Keratinocyte (primary cell): Measurements from ENCODE around the gene DNM1. TPM values are rescaled to one million over a fixed set of nuclear protein-coding genes. Genes with fewer than 3 reads are reported as not detected.

Experiments used
- DNase-seq: peaks from one replicate; pipeline ENCODE4 v3.0.0-alpha.2; 2011; ENCODE audit warnings: low read depth, missing footprints, low spot score
- FAIRE-seq: peaks from 2 replicates; lab custom pipeline; 2011; peaks lifted over from hg19 to GRCh38; lab: Jason Lieb, UNC
- H2AFZ ChIP-seq: 2 replicates; pipeline ENCODE4 v1.6.0; 2012; ENCODE audit warnings: low read length, control low read depth, inconsistent platforms; ENCODE audit not compliant: control insufficient read depth
- H3K27ac ChIP-seq: 2 replicates; pipeline ENCODE4 v1.5.1; 2011; ENCODE audit warnings: low read length; ENCODE audit not compliant: control insufficient read depth, insufficient read depth
- H3K27me3 ChIP-seq: 3 replicates; pipeline ENCODE4 v1.6.0; 2011; ENCODE audit warnings: low read length; ENCODE audit not compliant: control insufficient read depth, insufficient read depth; ENCODE audit errors: extremely low read depth
- H3K36me3 ChIP-seq, 2 experiments: 2 replicates in 1 of 2; 3 replicates in 1 of 2; pipeline ENCODE4 v1.5.1; 2011; ENCODE audit warnings: low read length in 2 of 2, mild to moderate bottlenecking in 1 of 2; ENCODE audit not compliant: control insufficient read depth in 2 of 2, insufficient read depth in 2 of 2; ENCODE audit errors: extremely low read depth in 1 of 2
- H3K4me1 ChIP-seq: 3 replicates; pipeline ENCODE4 v1.5.1; 2011; ENCODE audit warnings: low read length; ENCODE audit not compliant: control insufficient read depth, insufficient read depth; ENCODE audit errors: extremely low read depth
- H3K4me2 ChIP-seq: 3 replicates; pipeline ENCODE4 v1.6.0; 2011; ENCODE audit warnings: low read depth, low read length; ENCODE audit not compliant: control insufficient read depth, insufficient read depth; ENCODE audit errors: extremely low read depth
- H3K4me3 ChIP-seq, 3 experiments: fragments of 200-600 bp in 1 of 3; sonication (generic) in 1 of 3; 2 replicates in 2 of 3; 3 replicates in 1 of 3; pipeline ENCODE4 v1.5.1; 2011 to 2016; ENCODE audit warnings: low read length in 3 of 3, mild to moderate bottlenecking in 3 of 3, control low read depth in 2 of 3, inconsistent platforms in 1 of 3, low read depth in 1 of 3, mixed read lengths in 1 of 3, mixed run types in 1 of 3, moderate library complexity in 1 of 3; ENCODE audit not compliant: control insufficient read depth in 2 of 3, insufficient read depth in 2 of 3; ENCODE audit errors: extremely low read depth in 1 of 3
- H3K79me2 ChIP-seq: 2 replicates; pipeline ENCODE4 v1.6.0; 2012; ENCODE audit warnings: low read length; ENCODE audit not compliant: control insufficient read depth, insufficient read depth
- H3K9ac ChIP-seq: 3 replicates; pipeline ENCODE4 v1.6.0; 2011; ENCODE audit warnings: low read length; ENCODE audit not compliant: control insufficient read depth, insufficient read depth; ENCODE audit errors: extremely low read depth
- H3K9me1 ChIP-seq: 3 replicates; pipeline ENCODE4 v1.6.0; 2011; ENCODE audit warnings: low read length; ENCODE audit not compliant: control insufficient read depth, insufficient read depth; ENCODE audit errors: extremely low read depth
- H3K9me3 ChIP-seq: 2 replicates; pipeline ENCODE4 v1.5.1; 2012; ENCODE audit warnings: low read depth, low read length; ENCODE audit not compliant: control insufficient read depth
- H4K20me1 ChIP-seq: 3 replicates; pipeline ENCODE4 v1.6.0; 2011; ENCODE audit warnings: low read length; ENCODE audit not compliant: control insufficient read depth, insufficient read depth; ENCODE audit errors: extremely low read depth
- EZH2 ChIP-seq: IDR thresholded peaks from one replicate; pipeline ENCODE4 v1.6.1; 2012; ENCODE audit warnings: inconsistent platforms, mild to moderate bottlenecking, low read length, moderate library complexity
- dilution Hi-C: fragments of 300-500 bp; cut with MboI; formaldehyde crosslinking; loops from one replicate; pipeline ENCODE4 v1.7.0; 2020; ENCODE audit warnings: low sequenced_read_pairs; ENCODE audit not compliant: extremely low pct_ligation_motif_present
- polyA plus RNA-seq, 5 experiments: library from polyadenylated mRNA; depleted of rRNA in 3 of 5; stranded (reverse) in 3 of 5; stranded (forward) in 1 of 5; unstranded in 1 of 5; fragments of >200 nt; gene quantifications; 1 replicate in 1 of 5; 2 replicates in 3 of 5; 3 replicates in 1 of 5; pipeline versions ENCODE4 v1.2.1 to v1.2.3, GENCODE V29; 2011 to 2012; ENCODE audit warnings: missing spikeins in 2 of 5, low read depth in 1 of 5, low replicate concordance in 1 of 5
- TF ChIP-seq, protein P1 (sequence below), 3 experiments: IDR thresholded peaks in 1 of 3; conservative IDR thresholded peaks in 1 of 3; optimal IDR thresholded peaks in 1 of 3; 2 replicates in 2 of 3; 3 replicates in 1 of 3; pipeline versions ENCODE3 to v1.5.1; 2011; ENCODE audit warnings: low read length in 3 of 3, mild to moderate bottlenecking in 3 of 3, moderate library complexity in 2 of 3, control low read depth in 1 of 3, inconsistent platforms in 1 of 3; ENCODE audit not compliant: insufficient read depth in 2 of 3; ENCODE audit errors: extremely low read depth in 1 of 3

Gene DNM1
- polyA plus RNA-seq, 1 donor (not counting 4 experiments of a cell fraction or from before 2014, with no cell fraction given) = 0.25 TPM

- no peaks in the 10 kb centered on the region for H3K9me1 ChIP-seq
- no peak overlapping the region for H3K27ac ChIP-seq
- H3K4me2 ChIP-seq = no peak overlapping the region
- H3K27me3 ChIP-seq = no peaks in the 10 kb centered on the region
- no peak overlapping the region for H3K4me3 ChIP-seq
- H3K9me3 ChIP-seq = no peaks in the 10 kb centered on the region
- dilution Hi-C loops = no loop called here
- H4K20me1 ChIP-seq = no peaks in the 10 kb centered on the region
- no peaks in the 10 kb centered on the region for H3K36me3 ChIP-seq
- FAIRE-seq (no peak), DNase-seq (no peak)
- no peaks in the 10 kb centered on the region for H3K79me2 ChIP-seq
- TF ChIP-seq, protein P1, sequence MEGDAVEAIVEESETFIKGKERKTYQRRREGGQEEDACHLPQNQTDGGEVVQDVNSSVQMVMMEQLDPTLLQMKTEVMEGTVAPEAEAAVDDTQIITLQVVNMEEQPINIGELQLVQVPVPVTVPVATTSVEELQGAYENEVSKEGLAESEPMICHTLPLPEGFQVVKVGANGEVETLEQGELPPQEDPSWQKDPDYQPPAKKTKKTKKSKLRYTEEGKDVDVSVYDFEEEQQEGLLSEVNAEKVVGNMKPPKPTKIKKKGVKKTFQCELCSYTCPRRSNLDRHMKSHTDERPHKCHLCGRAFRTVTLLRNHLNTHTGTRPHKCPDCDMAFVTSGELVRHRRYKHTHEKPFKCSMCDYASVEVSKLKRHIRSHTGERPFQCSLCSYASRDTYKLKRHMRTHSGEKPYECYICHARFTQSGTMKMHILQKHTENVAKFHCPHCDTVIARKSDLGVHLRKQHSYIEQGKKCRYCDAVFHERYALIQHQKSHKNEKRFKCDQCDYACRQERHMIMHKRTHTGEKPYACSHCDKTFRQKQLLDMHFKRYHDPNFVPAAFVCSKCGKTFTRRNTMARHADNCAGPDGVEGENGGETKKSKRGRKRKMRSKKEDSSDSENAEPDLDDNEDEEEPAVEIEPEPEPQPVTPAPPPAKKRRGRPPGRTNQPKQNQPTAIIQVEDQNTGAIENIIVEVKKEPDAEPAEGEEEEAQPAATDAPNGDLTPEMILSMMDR (optimal IDR thresholded peaks at IDR 0.05 in 1 of 3, IDR thresholded peaks at IDR 0.05 in 1 of 3, conservative IDR thresholded peaks at IDR 0.05 in 1 of 3; ENCODE audit: extremely low read depth in 1 of 3, insufficient read depth in 2 of 3, low read length in 3 of 3) = no peak
- no peak for TF ChIP-seq EZH2
- H3K4me1 ChIP-seq = no peaks in the 10 kb centered on the region
- no peak overlapping the region for H3K9ac ChIP-seq
- H2AFZ ChIP-seq = no peak overlapping the region
These were observed 41.1 kb downstream of the DNM1 start for GRCh38 chr9:128244091-128244836.

- dilution Hi-C loops = no loop called here
- H3K36me3 ChIP-seq = no peaks in the 10 kb centered on the region
- no peaks in the 10 kb centered on the region for H3K27me3 ChIP-seq
- H3K79me2 ChIP-seq = no peaks in the 10 kb centered on the region
- no peak overlapping the region for H2AFZ ChIP-seq
- no peaks in the 10 kb centered on the region for H4K20me1 ChIP-seq
- H3K4me2 ChIP-seq = no peak overlapping the region
- H3K9ac ChIP-seq = no peak overlapping the region
- H3K4me3 ChIP-seq = no peak overlapping the region
- no peak overlapping the region for H3K27ac ChIP-seq
- FAIRE-seq = no peak
- H3K4me1 ChIP-seq = no peaks in the 10 kb centered on the region
- H3K9me3 ChIP-seq = no peaks in the 10 kb centered on the region
- no peak for TF ChIP-seq EZH2
- TF ChIP-seq, protein P1 (optimal IDR thresholded peaks at IDR 0.05 in 1 of 3, IDR thresholded peaks at IDR 0.05 in 1 of 3, conservative IDR thresholded peaks at IDR 0.05 in 1 of 3; ENCODE audit: extremely low read depth in 1 of 3, insufficient read depth in 2 of 3, low read length in 3 of 3) = no peak
- no peak for DNase-seq
- no peaks in the 10 kb centered on the region for H3K9me1 ChIP-seq
These were observed 41.7 kb downstream of the DNM1 start for GRCh38 chr9:128244837-128245231.
